ENCODE measurements around the gene CCSER1. TPM values are rescaled to one million over a fixed set of nuclear protein-coding genes. Genes with fewer than 3 reads are reported as not detected.

CCSER1 gene
- polyA plus RNA-seq, 1 experiment, result not detected

- POLR2A ChIA-PET, result no interaction called here
- TF ChIP-seq CTCF (IDR thresholded peaks at IDR 0.05; ENCODE audit: insufficient read depth, low read depth, low read length), result no peak
- CTCF ChIA-PET, result no interaction called here
- Histone ChIP-seq H3K4me3 (ENCODE audit: low read depth, low read length) (no peak overlapping the region), H3K27me3 (ENCODE audit: control insufficient read depth, insufficient read depth, low read length) (no peaks in the 10 kb centered on the region), H3K36me3 (ENCODE audit: control insufficient read depth, insufficient read depth, low read length) (no peaks in the 10 kb centered on the region)
- no peak for DNase-seq (ENCODE audit: low read depth)
Measured at GRCh38 chr4:91243132-91243531, 1115.9 kb downstream of the CCSER1 start.

DNA sequence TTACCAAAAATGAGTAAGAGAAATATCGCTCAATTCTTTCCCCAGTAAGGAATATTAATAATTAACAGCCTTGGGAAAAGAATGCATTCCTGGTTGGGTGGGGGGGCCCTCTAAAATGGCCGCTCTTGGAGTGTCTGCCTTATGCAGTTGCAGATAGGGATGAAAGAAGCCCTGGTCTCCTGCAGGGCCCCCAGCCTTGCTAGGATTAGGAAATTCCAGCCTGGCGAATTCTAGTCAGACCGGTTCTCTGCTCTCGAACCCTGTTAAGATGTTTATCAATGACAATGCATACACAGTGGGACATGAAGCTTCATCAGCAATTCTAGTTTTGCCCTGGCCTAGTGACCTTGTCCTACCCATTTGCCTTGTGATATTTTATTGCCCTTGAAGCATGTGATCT is 1128.8 kb downstream of the CCSER1 start:
- Histone ChIP-seq H3K4me3 (ENCODE audit: low read depth, low read length) (no peak overlapping the region), H3K27me3 (ENCODE audit: control insufficient read depth, insufficient read depth, low read length) (no peaks in the 10 kb centered on the region), H3K36me3 (ENCODE audit: control insufficient read depth, insufficient read depth, low read length) (no peaks in the 10 kb centered on the region)
- POLR2A ChIA-PET, result no interaction called here
- TF ChIP-seq CTCF (IDR thresholded peaks at IDR 0.05; ENCODE audit: insufficient read depth, low read depth, low read length), result no peak
- no peak for DNase-seq (ENCODE audit: low read depth)
- CTCF ChIA-PET, result no interaction called here

DNA sequence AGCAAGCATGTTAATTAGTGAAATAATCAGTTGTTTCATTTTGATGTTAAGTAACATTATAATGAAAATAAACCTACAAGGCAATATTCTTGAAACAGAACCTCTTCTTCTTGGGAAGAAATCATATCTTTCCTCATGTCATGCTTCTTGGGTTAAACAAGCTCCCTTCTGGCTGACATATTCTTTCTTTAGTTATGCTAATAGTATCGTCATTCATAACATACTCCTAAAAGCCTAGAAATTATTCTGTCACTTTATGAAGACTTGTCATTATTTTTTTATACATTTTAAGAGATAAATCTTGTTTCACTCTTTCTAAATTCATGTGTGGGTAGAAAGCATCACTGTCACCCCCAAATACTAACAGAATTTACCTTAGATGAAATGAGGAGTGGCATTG is 1129.6 kb downstream of the CCSER1 start:
- no peak for TF ChIP-seq CTCF (IDR thresholded peaks at IDR 0.05; ENCODE audit: insufficient read depth, low read depth, low read length)
- DNase-seq (ENCODE audit: low read depth), result no peak
- POLR2A ChIA-PET, result no interaction called here
- H3K4me3 ChIP-seq (ENCODE audit: low read depth, low read length), result no peak overlapping the region
- H3K27me3 ChIP-seq (ENCODE audit: control insufficient read depth, insufficient read depth, low read length), result no peaks in the 10 kb centered on the region
- CTCF ChIA-PET, result no interaction called here
- no peaks in the 10 kb centered on the region for H3K36me3 ChIP-seq (ENCODE audit: control insufficient read depth, insufficient read depth, low read length)

DNA sequence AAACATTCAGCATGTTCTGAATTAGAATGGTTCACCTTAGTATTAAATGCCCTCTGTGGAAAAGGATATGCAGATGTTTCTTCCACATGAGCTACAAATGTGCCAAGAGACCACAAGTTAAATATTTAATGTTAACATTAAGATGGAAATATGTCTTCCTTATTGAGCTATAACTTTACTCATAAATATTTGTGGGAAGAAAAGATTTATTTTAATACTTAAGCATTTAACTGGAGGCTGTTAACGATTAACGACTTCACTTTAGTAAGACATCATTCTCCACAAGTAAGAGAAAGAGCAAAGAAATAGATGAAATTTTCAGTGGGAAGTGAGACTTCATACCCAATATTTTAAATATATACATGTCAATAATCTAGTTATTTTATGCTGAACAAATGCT is 1130.5 kb downstream of the CCSER1 start:
- Histone ChIP-seq H3K4me3 (ENCODE audit: low read depth, low read length) (no peak overlapping the region), H3K36me3 (ENCODE audit: control insufficient read depth, insufficient read depth, low read length) (no peaks in the 10 kb centered on the region), H3K27me3 (ENCODE audit: control insufficient read depth, insufficient read depth, low read length) (no peaks in the 10 kb centered on the region)
- TF ChIP-seq CTCF (IDR thresholded peaks at IDR 0.05; ENCODE audit: insufficient read depth, low read depth, low read length), result no peak
- no peak for DNase-seq (ENCODE audit: low read depth)
- ChIA-PET POLR2A (no interaction called here), CTCF (no interaction called here)

- Histone ChIP-seq H3K4me3 (ENCODE audit: low read depth, low read length) (no peak overlapping the region), H3K27me3 (ENCODE audit: control insufficient read depth, insufficient read depth, low read length) (no peaks in the 10 kb centered on the region), H3K36me3 (ENCODE audit: control insufficient read depth, insufficient read depth, low read length) (no peaks in the 10 kb centered on the region)
- POLR2A ChIA-PET, result no interaction called here
- no peak for DNase-seq (ENCODE audit: low read depth)
- no peak for TF ChIP-seq CTCF (IDR thresholded peaks at IDR 0.05; ENCODE audit: insufficient read depth, low read depth, low read length)
- CTCF ChIA-PET, result no interaction called here
Measured at GRCh38 chr4:91258326-91258725, 1131.1 kb downstream of the CCSER1 start.

Data from BJ (cell line).